Endothelial cell of umbilical vein (primary cell): ENCODE results near the gene UTF1. TPM values are rescaled to one million over a fixed set of nuclear protein-coding genes. Genes with fewer than 3 reads are reported as not detected.

Source experiments
- BruUV-seq: library from RNA; stranded (reverse); fragments of 400-500 nt; replicated peaks from 2 replicates; lab custom pipeline; 2021; lab: Mats Ljungman, UMichigan
- CTCF ChIA-PET: fragments of 300-600, 350-600 bp; sonication (Branson Sonifier 250); formaldehyde crosslinking; loops from one replicate; lab custom pipeline; 2021; ENCODE audit warnings: antibody characterized with exemption, inconsistent platforms; lab: Charles Lee
- POLR2A ChIA-PET: fragments of 300-600, 350-600 bp; sonication (Branson Sonifier 250); formaldehyde crosslinking; loops from one replicate; lab custom pipeline; 2021; ENCODE audit warnings: antibody characterized with exemption, inconsistent platforms; lab: Charles Lee
- DNase-seq: peaks from one replicate; pipeline ENCODE4 v3.0.0-alpha.2; 2011; ENCODE audit warnings: low read depth, low spot score
- FAIRE-seq: peaks from 2 replicates; lab custom pipeline; 2011; peaks lifted over from hg19 to GRCh38; lab: Jason Lieb, UNC
- H2AFZ ChIP-seq: 2 replicates; pipeline ENCODE4 v1.6.0; 2012; ENCODE audit warnings: low read depth, low read length, control low read depth, inconsistent platforms
- H3K27ac ChIP-seq: 2 replicates; pipeline ENCODE4 v1.5.1; 2011; ENCODE audit warnings: low read depth, mild to moderate bottlenecking, control low read depth, low read length, moderate library complexity; ENCODE audit not compliant: insufficient read depth
- H3K27me3 ChIP-seq, 2 experiments: 2 replicates each; pipeline versions ENCODE4 v1.6.0 to v1.6.1; 2011; ENCODE audit warnings: low read length in 2 of 2, mixed read lengths in 1 of 2; ENCODE audit not compliant: control insufficient read depth in 2 of 2, insufficient read depth in 2 of 2
- H3K36me3 ChIP-seq, 2 experiments: 2 replicates in 1 of 2; 3 replicates in 1 of 2; pipeline ENCODE4 v1.5.1; 2011; ENCODE audit warnings: low read length in 2 of 2, mild to moderate bottlenecking in 1 of 2, moderate library complexity in 1 of 2; ENCODE audit not compliant: control insufficient read depth in 2 of 2, insufficient read depth in 2 of 2; ENCODE audit errors: extremely low read depth in 1 of 2
- H3K4me1 ChIP-seq: 3 replicates; pipeline ENCODE4 v1.5.1; 2011; ENCODE audit warnings: mild to moderate bottlenecking, low read length; ENCODE audit not compliant: control insufficient read depth, insufficient read depth; ENCODE audit errors: extremely low read depth
- H3K4me2 ChIP-seq: 2 replicates; pipeline ENCODE4 v1.6.1; 2011; ENCODE audit warnings: low read length, control low read depth, mixed read lengths; ENCODE audit not compliant: insufficient read depth
- H3K4me3 ChIP-seq, 3 experiments: fragments of 200-600 bp in 1 of 3; sonication (generic), shearing (Covaris generic) in 1 of 3; replicated peaks in 1 of 3; 2 replicates each; pipeline ENCODE4 v1.5.1; 2011 to 2016; ENCODE audit warnings: control low read depth in 3 of 3, low read length in 3 of 3, mild to moderate bottlenecking in 2 of 3, inconsistent platforms in 1 of 3, low read depth in 1 of 3, moderate library complexity in 1 of 3; ENCODE audit not compliant: insufficient read depth in 1 of 3
- H3K79me2 ChIP-seq: 2 replicates; pipeline ENCODE4 v1.6.0; 2012; ENCODE audit warnings: low read length, inconsistent platforms; ENCODE audit not compliant: control insufficient read depth, insufficient read depth
- H3K9ac ChIP-seq: replicated peaks from 2 replicates; pipeline ENCODE3; 2011; ENCODE audit warnings: low read length, control low read depth; ENCODE audit not compliant: insufficient read depth; ENCODE audit errors: extremely low read depth
- H3K9me1 ChIP-seq: replicated peaks from 3 replicates; pipeline ENCODE4 v1.6.0; 2011; ENCODE audit warnings: mild to moderate bottlenecking, low read length; ENCODE audit not compliant: control insufficient read depth, insufficient read depth; ENCODE audit errors: extremely low read depth
- H3K9me3 ChIP-seq: replicated peaks from 2 replicates; pipeline ENCODE4 v1.5.1; 2012; ENCODE audit warnings: low read length, inconsistent platforms; ENCODE audit not compliant: control insufficient read depth, insufficient read depth
- H4K20me1 ChIP-seq: replicated peaks from 2 replicates; pipeline ENCODE3; 2011; ENCODE audit warnings: mild to moderate bottlenecking, low read length; ENCODE audit not compliant: control insufficient read depth, insufficient read depth; ENCODE audit errors: extremely low read depth
- EZH2 ChIP-seq: IDR thresholded peaks from 2 replicates; pipeline ENCODE4 v1.6.1; 2012; ENCODE audit warnings: borderline replicate concordance, low read depth, mild to moderate bottlenecking, moderate library complexity, low read length, inconsistent platforms; ENCODE audit not compliant: severe bottlenecking
- FOS ChIP-seq: IDR thresholded peaks from 2 replicates; pipeline ENCODE4 v1.6.1; 2011; ENCODE audit warnings: mild to moderate bottlenecking, low read length, moderate library complexity, borderline replicate concordance; ENCODE audit not compliant: insufficient read depth
- GATA2 ChIP-seq: IDR thresholded peaks from 2 replicates; pipeline ENCODE4 v1.7.0; 2011; ENCODE audit warnings: low read depth, mild to moderate bottlenecking, moderate library complexity, mixed read lengths, low read length; ENCODE audit not compliant: insufficient read length, insufficient read depth
- JUN ChIP-seq: IDR thresholded peaks from 2 replicates; pipeline ENCODE4 v1.6.1; 2011; ENCODE audit warnings: borderline replicate concordance, low read depth; ENCODE audit not compliant: insufficient read length, insufficient read depth
- MAX ChIP-seq: IDR thresholded peaks from 2 replicates; pipeline ENCODE4 v1.6.1; 2011; ENCODE audit not compliant: insufficient read depth, insufficient read length
- MYC ChIP-seq: IDR thresholded peaks from one replicate; pipeline ENCODE4 v1.6.1; 2011; ENCODE audit warnings: mild to moderate bottlenecking, low read depth, low read length
- POLR2A ChIP-seq: IDR thresholded peaks from 2 replicates; pipeline ENCODE4 v1.6.1; 2012; ENCODE audit warnings: low read depth, mild to moderate bottlenecking, control low read depth, low read length
- POLR2AphosphoS5 ChIP-seq: IDR thresholded peaks from 2 replicates; pipeline ENCODE4 v1.6.1; 2012; ENCODE audit warnings: low read depth, mild to moderate bottlenecking, control low read depth, low read length, moderate library complexity; ENCODE audit not compliant: insufficient read depth
- dilution Hi-C: fragments of 300-500 bp; cut with MboI; formaldehyde crosslinking; loops from one replicate; pipeline ENCODE4 v1.15.0; 2019; ENCODE audit warnings: low sequenced_read_pairs; ENCODE audit not compliant: extremely low pct_ligation_motif_present
- intact Hi-C: fragments of 100-400 bp; cut with micrococcal nuclease; formaldehyde crosslinking; loops from one replicate; pipeline ENCODE4 v1.10.0; 2022
- polyA plus RNA-seq, 4 experiments: library from polyadenylated mRNA; depleted of rRNA in 3 of 4; stranded (reverse) in 3 of 4; unstranded in 1 of 4; fragments of >200 nt; gene quantifications; 2 replicates each; pipeline versions ENCODE4 v1.2.1 to v1.2.3, GENCODE V29; 2011 to 2012; ENCODE audit warnings: missing spikeins in 1 of 4
- total RNA-seq: library from RNA; stranded (reverse); gene quantifications from 2 replicates; pipeline ENCODE4 v1.2.3, GENCODE V29; 2021
- TF ChIP-seq, protein P1 (sequence below), 2 donors: IDR thresholded peaks; 1 replicate in 1 of 2; 2 replicates in 1 of 2; pipeline ENCODE4 v1.5.1; 2011; ENCODE audit warnings: low read length in 2 of 2, mild to moderate bottlenecking in 2 of 2, moderate library complexity in 2 of 2, control low read depth in 1 of 2, inconsistent platforms in 1 of 2, low read depth in 1 of 2; ENCODE audit not compliant: insufficient read depth in 1 of 2; ENCODE audit errors: extremely low read depth in 1 of 2

Gene UTF1
- total and polyA plus RNA-seq, 2 donors (not counting 3 experiments of a cell fraction or from before 2014, with no cell fraction given): not detected

DNA sequence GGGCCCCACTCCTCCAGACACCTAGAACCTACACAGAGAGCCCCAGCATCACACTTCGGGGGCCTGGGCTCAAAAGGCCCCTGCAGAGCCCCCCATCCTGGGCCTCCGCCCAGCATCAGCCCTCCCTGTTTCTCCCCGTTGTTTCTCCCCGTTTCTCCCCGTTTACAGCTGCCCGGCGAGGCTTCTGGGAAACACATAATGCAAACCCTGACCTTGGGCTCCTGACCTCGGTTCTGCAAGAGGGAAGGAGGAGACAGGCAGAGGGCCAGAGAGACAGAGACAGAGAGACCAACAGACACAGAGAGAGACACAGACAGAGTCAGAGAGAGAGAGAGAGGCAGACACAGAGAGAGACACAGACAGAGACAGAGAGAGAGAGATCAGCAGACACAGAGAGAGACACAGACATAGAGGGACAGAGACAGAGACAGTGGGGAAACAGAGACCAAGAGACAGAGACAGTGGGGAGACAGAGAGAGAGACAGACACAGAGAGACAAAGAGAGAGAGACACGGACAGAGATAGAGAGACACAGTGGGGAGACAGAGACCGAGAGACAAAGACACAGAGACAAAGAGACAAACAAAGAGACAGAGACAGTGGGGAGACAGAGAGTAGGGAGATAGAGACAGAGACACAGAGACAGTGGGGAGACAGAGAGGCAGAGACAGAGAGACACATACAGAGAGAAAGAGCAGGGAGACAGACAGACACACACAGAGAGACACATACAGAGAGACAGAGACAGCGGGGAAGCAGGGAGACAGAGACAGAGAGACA lies 20.1 kb downstream of the UTF1 start:
- Histone ChIP-seq H2AFZ (no peak overlapping the region), H3K36me3 (no peaks in the 10 kb centered on the region), H3K9me1 (no peaks in the 10 kb centered on the region), H3K4me2 (no peak overlapping the region), H3K27ac (no peak overlapping the region), H3K9ac (no peak overlapping the region), H3K4me1 (no peaks in the 10 kb centered on the region), H4K20me1 (no peaks in the 10 kb centered on the region), H3K79me2 (no peaks in the 10 kb centered on the region), H3K9me3 (no peaks in the 10 kb centered on the region), H3K4me3 (no peak overlapping the region), H3K27me3 (no peaks in the 10 kb centered on the region)
- TF ChIP-seq, protein P1, sequence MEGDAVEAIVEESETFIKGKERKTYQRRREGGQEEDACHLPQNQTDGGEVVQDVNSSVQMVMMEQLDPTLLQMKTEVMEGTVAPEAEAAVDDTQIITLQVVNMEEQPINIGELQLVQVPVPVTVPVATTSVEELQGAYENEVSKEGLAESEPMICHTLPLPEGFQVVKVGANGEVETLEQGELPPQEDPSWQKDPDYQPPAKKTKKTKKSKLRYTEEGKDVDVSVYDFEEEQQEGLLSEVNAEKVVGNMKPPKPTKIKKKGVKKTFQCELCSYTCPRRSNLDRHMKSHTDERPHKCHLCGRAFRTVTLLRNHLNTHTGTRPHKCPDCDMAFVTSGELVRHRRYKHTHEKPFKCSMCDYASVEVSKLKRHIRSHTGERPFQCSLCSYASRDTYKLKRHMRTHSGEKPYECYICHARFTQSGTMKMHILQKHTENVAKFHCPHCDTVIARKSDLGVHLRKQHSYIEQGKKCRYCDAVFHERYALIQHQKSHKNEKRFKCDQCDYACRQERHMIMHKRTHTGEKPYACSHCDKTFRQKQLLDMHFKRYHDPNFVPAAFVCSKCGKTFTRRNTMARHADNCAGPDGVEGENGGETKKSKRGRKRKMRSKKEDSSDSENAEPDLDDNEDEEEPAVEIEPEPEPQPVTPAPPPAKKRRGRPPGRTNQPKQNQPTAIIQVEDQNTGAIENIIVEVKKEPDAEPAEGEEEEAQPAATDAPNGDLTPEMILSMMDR (IDR thresholded peaks at IDR 0.05; ENCODE audit: extremely low read depth in 1 of 2, insufficient read depth in 1 of 2, low read depth in 1 of 2, low read length in 2 of 2): no peak
- DNase-seq (no peak), FAIRE-seq (no peak)
- intact Hi-C loops: no loop called here
- ChIA-PET POLR2A (no interaction called here), CTCF (no interaction called here)
- no TSS peak for BruUV-seq
- dilution Hi-C loops: no loop called here

- no peak overlapping the region for H3K27ac ChIP-seq
- H3K27me3 ChIP-seq: no peaks in the 10 kb centered on the region
- H3K9me3 ChIP-seq: no peaks in the 10 kb centered on the region
- H3K79me2 ChIP-seq: no peaks in the 10 kb centered on the region
- DNase-seq (no peak), FAIRE-seq (no peak)
- ChIA-PET POLR2A (no interaction called here), CTCF (no interaction called here)
- H4K20me1 ChIP-seq: no peaks in the 10 kb centered on the region
- TF ChIP-seq POLR2AphosphoS5 (no peak), POLR2A (no peak), MAX (no peak), JUN (no peak), EZH2 (no peak), FOS (no peak), GATA2 (no peak), MYC (no peak)
- TF ChIP-seq, protein P1 (IDR thresholded peaks at IDR 0.05; ENCODE audit: extremely low read depth in 1 of 2, insufficient read depth in 1 of 2, low read depth in 1 of 2, low read length in 2 of 2): no peak
- H2AFZ ChIP-seq: no peak overlapping the region
- dilution Hi-C loops: no loop called here
- no peaks in the 10 kb centered on the region for H3K9me1 ChIP-seq
- H3K4me1 ChIP-seq: no peaks in the 10 kb centered on the region
- H3K4me3 ChIP-seq: no peak overlapping the region
- no peaks in the 10 kb centered on the region for H3K36me3 ChIP-seq
- H3K4me2 ChIP-seq: no peak overlapping the region
- intact Hi-C loops: no loop called here
- no peak overlapping the region for H3K9ac ChIP-seq
- no TSS peak for BruUV-seq
Measured at GRCh38 chr10:133251388-133252222, 21.6 kb downstream of the UTF1 start.
